Activated CD4-positive, CD25-positive, alpha-beta regulatory T cell (primary cell): ENCODE measurements around the gene CRACR2A.

Experiments
- DNase-seq, 4 experiments: peaks; one replicate each; lab custom pipeline; 2025; lab: John Stamatoyannopoulos, UW

CRACR2A gene

GRCh38 chr12:3622021-3622821 lies 130.7 kb downstream of the CRACR2A start:
- DNase-seq: no peak

GRCh38 chr12:3620856-3621255 lies 132.1 kb downstream of the CRACR2A start:
- no peak for DNase-seq

GRCh38 chr12:3617565-3617964 lies 135.3 kb downstream of the CRACR2A start:
- DNase-seq: no peak

- no peak for DNase-seq
Measured at GRCh38 chr12:3615862-3616261, 137.0 kb downstream of the CRACR2A start.

- no peak for DNase-seq
Measured at GRCh38 chr12:3614806-3615466, 138.0 kb downstream of the CRACR2A start.

GRCh38 chr12:3613641-3614395 lies 139.1 kb downstream of the CRACR2A start:
- no peak for DNase-seq

- no peak for DNase-seq
Measured at GRCh38 chr12:3611860-3612703, 140.8 kb downstream of the CRACR2A start.

GRCh38 chr12:3607821-3608220 lies 145.1 kb downstream of the CRACR2A start:
- DNase-seq: no peak

GRCh38 chr12:3607039-3607720 lies 145.7 kb downstream of the CRACR2A start:
- DNase-seq: no peak

GRCh38 chr12:3606128-3606527 lies 146.8 kb downstream of the CRACR2A start:
- DNase-seq: no peak

GRCh38 chr12:3605692-3606091 lies 147.2 kb downstream of the CRACR2A start:
- DNase-seq: no peak

GRCh38 chr12:3604748-3605586 lies 147.9 kb downstream of the CRACR2A start:
- DNase-seq: no peak

GRCh38 chr12:3604286-3604685 lies 148.6 kb downstream of the CRACR2A start:
- no peak for DNase-seq

GRCh38 chr12:3603576-3603975 lies 149.3 kb downstream of the CRACR2A start:
- no peak for DNase-seq

- no peak for DNase-seq
Measured at GRCh38 chr12:3602488-3602887, 150.4 kb downstream of the CRACR2A start.

GRCh38 chr12:3601461-3602150 lies 151.3 kb downstream of the CRACR2A start:
- no peak for DNase-seq

GRCh38 chr12:3600951-3601350 lies 152.0 kb downstream of the CRACR2A start:
- no peak for DNase-seq

GRCh38 chr12:3600039-3600720 lies 152.7 kb downstream of the CRACR2A start:
- no peak for DNase-seq
